BJ (cell line): ENCODE results near the gene QRFP. TPM values are rescaled to one million over a fixed set of nuclear protein-coding genes. Genes with fewer than 3 reads are reported as not detected.

Source experiments
- CTCF ChIA-PET: fragments of 350-600 bp; formaldehyde crosslinking; extraction: SDS; loops from one replicate; lab custom pipeline; 2021; ENCODE audit warnings: antibody characterized with exemption, inconsistent platforms; lab: Yijun Ruan, JAX
- POLR2A ChIA-PET: fragments of 300-600 bp; sonication (Branson Sonifier 250); formaldehyde crosslinking; extraction: SDS; loops from one replicate; lab custom pipeline; 2021; ENCODE audit warnings: antibody characterized with exemption; lab: Charles Lee
- DNase-seq: peaks from one replicate; pipeline ENCODE4 v3.0.0-alpha.2; 2011; ENCODE audit warnings: low read depth
- H3K27me3 ChIP-seq: 2 replicates; pipeline ENCODE4 v1.6.0; 2011; ENCODE audit warnings: low read length; ENCODE audit not compliant: control insufficient read depth, insufficient read depth
- H3K36me3 ChIP-seq: 2 replicates; pipeline ENCODE4 v1.5.1; 2011; ENCODE audit warnings: low read length; ENCODE audit not compliant: control insufficient read depth, insufficient read depth
- H3K4me3 ChIP-seq: 2 replicates; pipeline ENCODE4 v1.5.1; 2011; ENCODE audit warnings: low read depth, mild to moderate bottlenecking, control low read depth, low read length
- CTCF ChIP-seq: IDR thresholded peaks from 2 replicates; pipeline ENCODE4 v1.5.1; 2011; ENCODE audit warnings: low read depth, mild to moderate bottlenecking, control low read depth, inconsistent platforms, low read length, moderate library complexity; ENCODE audit not compliant: insufficient read depth
- polyA plus RNA-seq: library from polyadenylated mRNA; depleted of rRNA; stranded (reverse); fragments of >200 nt; gene quantifications from 2 replicates; pipeline ENCODE4 v1.2.3, GENCODE V29; 2011

The QRFP gene
- polyA plus RNA-seq, 1 experiment: not detected

GRCh38 chr9:130846487-130847305, 49.9 kb downstream of the QRFP start:
- ChIA-PET CTCF (interaction anchor here (0.9 to 2.2 kb wide), 10 partner anchors 9 to 193 kb away, joined by 3 to 8 read pairs (median 4); no protein-coding TSS in a partner anchor), POLR2A (no interaction called here)
- DNase-seq: no peak
- Histone ChIP-seq H3K4me3 (peak overlapping the region; percentile 18; the same call in 1 of the 2 replicates), H3K27me3 (no peaks in the 10 kb centered on the region), H3K36me3 (no peaks in the 10 kb centered on the region)
- TF ChIP-seq CTCF: no peak

GRCh38 chr9:130845901-130846481, 50.6 kb downstream of the QRFP start:
- DNase-seq: peak; percentile 76
- Histone ChIP-seq H3K27me3 (no peaks in the 10 kb centered on the region), H3K4me3 (no peak overlapping the region), H3K36me3 (no peaks in the 10 kb centered on the region)
- CTCF ChIA-PET: interaction anchor here (0.6 to 2.2 kb wide), 13 partner anchors 8 to 194 kb away, joined by 3 to 8 read pairs (median 4); no protein-coding TSS in a partner anchor
- POLR2A ChIA-PET: interaction anchor here (1.0 kb wide), 1 partner anchor 12 kb away, joined by 3 read pairs; no protein-coding TSS in a partner anchor
- no peak for TF ChIP-seq CTCF

- DNase-seq: no peak
- H3K27me3 ChIP-seq: no peaks in the 10 kb centered on the region
- ChIA-PET POLR2A (interaction anchor here (1.0 kb wide), 1 partner anchor 13 kb away, joined by 3 read pairs; no protein-coding TSS in a partner anchor), CTCF (interaction anchor here (0.9 to 2.2 kb wide), 7 partner anchors 16 to 144 kb away, joined by 3 to 8 read pairs (median 4); no protein-coding TSS in a partner anchor)
- H3K4me3 ChIP-seq: no peak overlapping the region
- TF ChIP-seq CTCF: no peak
- H3K36me3 ChIP-seq: no peaks in the 10 kb centered on the region
These were observed 51.4 kb downstream of the QRFP start for GRCh38 chr9:130845254-130845653.

- Histone ChIP-seq H3K36me3 (no peaks in the 10 kb centered on the region), H3K27me3 (no peaks in the 10 kb centered on the region), H3K4me3 (no peak overlapping the region)
- no peak for TF ChIP-seq CTCF
- no peak for DNase-seq
- CTCF ChIA-PET: no interaction called here
- POLR2A ChIA-PET: no interaction called here
These were observed 52.6 kb downstream of the QRFP start for GRCh38 chr9:130844044-130844451.
